Activated CD8-positive, alpha-beta memory T cell treated with anti-CD3 and anti-CD28 coated beads for 24 hours (primary cell): ENCODE measurements around the gene DUOX2.
"Not testable (repeated sequence)": the region's sequence is repeated elsewhere in the genome, so short reads cannot be mapped to it uniquely, and the experiment has no call there.

Source experiments
- DNase-seq: peaks from one replicate; pipeline ENCODE4 v3.0.0-alpha.2; 2020

DUOX2 gene

DNA sequence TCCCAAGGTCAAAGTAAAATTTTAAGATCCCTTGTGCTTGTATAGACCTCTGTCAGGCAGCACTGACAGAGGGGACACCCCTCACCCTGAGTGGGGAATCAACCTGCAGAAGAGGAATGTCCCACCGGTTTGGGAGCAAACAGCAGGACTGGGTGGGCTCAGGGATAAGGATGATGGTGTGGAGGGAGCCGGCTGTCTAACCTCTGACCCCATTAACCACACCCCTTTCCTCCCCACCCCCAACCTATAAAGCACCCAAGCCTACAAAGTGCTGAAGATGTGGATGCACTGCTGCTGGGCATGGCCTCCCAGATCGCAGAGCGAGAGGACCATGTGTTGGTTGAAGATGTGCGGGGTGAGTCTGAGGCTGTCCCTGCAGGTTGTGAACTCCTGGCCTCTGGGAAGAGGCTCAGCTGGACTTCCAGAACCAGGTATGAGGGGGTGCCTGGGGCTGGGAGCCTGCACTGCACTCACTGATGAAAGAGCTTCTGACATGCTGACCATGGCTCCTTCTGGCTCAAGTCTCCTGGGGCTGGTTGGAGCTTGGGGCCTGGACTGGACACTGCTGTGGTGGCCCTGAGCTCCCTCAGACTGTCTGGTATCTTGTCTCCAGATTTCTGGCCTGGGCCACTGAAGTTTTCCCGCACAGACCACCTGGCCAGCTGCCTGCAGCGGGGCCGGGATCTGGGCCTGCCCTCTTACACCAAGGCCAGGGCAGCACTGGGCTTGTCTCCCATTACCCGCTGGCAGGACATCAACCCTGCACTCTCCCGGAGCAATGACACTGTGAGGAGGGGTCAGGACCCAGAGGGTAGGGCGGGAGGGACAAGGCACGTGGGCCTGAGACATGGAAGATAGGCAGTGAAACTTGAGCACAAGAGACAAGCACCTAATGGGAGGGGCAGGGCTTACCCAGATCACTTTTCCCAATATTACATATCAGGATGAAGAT, 25.1 kb upstream of the DUOX2 start:
- no peak for DNase-seq

DNA sequence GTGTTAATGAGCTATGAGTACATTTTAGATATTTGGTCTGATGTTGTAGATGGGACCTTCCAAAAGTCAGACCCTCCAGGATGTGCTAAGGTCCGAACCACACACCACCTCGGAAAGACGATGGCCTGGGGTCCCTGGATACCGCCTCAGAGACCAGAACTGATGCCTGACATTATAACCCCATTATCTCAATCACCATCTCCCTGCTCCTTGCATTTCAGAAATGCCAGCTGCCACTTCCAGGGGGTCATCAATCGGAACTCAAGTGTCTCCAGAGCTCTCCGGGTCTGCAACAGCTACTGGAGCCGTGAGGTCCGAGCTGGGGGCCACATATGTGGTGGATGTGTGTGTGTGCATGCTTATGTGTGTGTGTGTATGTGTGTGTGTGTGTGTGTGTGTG, 23.7 kb upstream of the DUOX2 start:
- no peak for DNase-seq

DNA sequence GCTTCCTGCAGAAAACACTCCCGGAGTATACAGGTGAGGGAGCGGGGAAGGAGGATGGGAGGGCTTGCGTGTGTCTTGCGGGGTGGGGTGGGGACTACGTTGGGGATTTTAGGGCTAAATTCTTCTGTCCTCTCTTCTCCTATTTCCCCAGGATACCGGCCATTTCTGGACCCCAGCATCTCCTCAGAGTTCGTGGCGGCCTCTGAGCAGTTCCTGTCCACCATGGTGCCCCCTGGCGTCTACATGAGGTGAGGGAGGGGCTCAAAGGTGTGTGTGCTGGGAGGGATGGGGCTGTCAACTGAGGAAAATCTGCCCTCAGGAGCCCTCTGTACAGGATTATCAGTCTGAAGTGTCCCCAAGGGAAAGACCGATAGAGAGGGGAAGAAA, 22.4 kb upstream of the DUOX2 start:
- no peak for DNase-seq

DNA sequence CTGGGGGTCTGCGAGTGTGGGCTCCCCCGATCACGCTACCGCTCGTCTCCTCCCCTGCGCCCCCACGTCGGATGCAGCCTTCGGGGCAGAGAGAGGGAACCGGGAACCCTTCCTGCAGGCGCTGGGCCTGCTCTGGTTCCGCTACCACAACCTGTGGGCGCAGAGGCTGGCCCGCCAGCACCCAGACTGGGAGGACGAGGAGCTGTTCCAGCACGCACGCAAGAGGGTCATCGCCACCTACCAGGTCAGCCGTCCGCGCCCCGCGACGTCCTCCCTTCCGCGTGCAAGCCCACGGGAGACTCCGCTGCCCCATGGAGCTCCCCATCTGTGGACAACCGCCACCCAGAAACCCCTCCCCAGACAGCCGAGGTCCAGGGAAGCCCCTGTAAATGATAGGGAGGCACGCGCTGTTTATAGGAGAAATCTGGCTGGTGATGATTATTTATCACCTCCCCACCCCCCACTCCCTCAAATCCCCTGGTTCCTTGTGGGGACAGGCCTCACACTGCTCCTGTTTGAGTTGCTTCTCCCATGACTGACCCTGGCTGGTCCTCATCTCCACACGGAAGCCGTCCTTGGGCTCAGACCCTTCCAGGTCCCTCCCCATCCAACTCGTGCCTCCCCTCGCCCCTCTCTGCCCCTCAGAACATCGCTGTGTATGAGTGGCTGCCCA, 21.9 kb upstream of the DUOX2 start:
- DNase-seq, result not testable (repeated sequence)

DNA sequence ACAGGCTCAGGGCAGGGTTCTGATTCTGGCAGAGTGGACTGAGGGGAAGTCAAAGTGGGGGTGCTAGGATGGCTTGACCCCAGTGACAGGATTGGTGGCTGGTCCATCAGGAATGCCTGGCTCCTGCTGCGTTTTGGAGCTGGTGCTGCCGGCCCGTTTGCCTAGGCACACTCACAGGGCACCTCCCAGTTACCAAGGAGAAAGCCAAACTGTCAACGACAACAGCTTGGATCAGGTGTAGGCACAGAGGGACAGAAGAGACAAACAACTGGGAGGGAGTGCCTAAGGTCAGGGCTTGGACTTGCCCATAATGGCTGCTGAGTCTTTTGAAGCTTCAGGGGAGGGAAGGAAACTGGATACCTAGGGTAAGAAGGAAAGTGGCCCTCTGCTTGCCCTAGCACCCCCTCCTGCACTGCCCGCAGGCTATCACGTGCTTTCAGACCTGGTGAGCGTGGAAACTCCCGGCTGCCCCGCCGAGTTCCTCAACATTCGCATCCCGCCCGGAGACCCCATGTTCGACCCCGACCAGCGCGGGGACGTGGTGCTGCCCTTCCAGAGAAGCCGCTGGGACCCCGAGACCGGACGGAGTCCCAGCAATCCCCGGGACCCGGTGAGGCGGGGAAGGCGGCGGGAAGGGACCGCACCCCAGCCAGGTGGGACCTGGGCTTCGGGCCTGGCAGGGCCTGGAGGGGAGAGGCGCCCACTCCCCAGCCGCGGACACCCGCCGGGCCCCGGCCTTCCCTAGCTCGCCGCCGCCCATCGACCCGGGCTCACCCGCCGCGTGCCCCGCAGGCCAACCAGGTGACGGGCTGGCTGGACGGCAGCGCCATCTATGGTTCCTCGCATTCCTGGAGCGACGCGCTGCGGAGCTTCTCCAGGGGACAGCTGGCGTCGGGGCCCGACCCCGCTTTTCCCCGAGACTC, 21.0 kb upstream of the DUOX2 start:
- DNase-seq, result no peak

DNA sequence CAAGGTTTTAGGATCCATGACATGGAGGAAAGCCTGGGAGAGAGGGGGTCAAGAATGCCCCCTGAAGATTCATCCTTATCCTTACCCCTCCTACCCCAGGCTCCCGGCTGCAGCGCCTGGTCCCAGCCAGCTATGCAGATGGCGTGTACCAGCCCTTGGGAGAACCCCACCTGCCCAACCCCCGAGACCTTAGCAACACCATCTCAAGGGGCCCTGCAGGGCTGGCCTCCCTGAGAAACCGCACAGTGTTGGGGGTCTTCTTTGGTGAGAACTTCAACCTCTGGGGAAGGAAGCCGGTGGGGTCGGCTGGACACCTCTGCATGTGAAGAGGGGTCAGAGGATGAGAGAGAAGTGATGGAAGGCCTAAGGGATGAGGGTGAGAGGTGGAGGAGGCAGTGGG, 20.1 kb upstream of the DUOX2 start:
- DNase-seq, result no peak

DNA sequence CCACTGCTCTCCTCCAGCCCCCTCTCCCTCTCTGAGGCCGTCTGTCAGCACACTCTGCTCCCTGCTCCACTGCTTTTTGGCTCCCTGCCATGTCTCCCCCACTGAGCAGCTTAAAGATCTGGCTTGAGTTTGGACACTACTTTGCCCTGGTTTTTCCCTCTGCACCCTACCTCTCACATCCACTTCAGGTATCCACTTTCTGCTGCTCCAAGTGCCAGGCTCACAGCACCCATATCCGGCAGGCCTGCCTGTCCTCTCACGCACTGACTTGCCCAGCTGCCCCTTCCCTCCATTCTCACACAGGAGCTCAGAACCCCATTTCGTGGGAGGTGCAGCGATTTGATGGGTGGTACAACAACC, 19.6 kb upstream of the DUOX2 start:
- DNase-seq, result no peak

DNA sequence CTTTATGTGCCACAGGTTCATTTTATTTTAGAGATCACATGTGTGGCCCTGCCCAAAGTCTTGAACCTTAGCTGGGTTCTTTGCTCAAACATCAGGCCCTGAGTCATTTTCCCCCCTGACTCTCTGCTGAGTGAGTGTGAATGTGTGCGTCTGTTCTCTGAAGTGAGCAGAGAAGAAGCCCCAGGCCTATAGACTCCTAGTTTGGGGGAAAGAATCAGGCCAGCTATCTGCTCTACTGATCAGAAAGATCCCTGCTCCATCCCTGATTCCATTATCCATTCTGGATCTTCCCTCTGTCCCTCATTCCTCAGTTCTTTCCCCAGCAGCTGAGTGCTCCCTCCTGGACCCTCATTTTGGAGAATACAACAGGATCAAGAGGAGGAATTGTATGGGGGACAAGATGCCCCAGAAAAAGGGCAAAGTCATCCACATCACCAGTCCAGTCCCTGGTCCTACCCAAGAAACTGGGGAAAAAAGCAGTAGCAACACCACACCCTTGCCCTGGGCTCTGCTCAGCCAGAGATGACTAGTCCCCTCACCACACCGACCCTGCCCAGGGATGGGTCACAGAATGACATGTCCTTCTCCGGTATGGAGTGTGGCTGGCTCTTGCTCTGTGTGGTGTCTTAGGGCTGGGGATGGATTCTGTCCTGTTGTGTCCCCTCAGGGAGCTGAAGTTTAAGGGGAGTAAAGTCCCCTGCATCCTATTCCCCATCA, 19.0 kb upstream of the DUOX2 start:
- DNase-seq, result no peak

DNA sequence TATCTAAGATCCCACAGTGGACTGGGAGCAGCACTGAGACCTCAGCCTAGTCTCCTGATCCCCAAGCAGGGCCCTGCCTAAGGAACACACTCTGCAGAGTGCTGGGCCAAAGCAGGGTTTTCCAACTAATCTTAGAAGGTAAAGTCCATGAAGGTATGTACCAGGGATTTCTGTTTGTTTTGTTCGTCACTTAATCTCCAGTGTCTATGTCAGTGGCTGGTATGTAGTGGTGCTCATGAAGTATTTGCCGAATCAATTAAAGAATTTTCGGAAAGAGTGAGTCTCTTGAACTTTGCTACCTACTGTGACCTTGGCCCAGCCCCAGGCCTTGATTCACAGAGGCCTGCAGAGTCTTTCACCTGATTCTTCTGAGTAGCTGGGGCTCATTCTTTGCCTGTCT, 17.5 kb upstream of the DUOX2 start:
- no peak for DNase-seq

DNA sequence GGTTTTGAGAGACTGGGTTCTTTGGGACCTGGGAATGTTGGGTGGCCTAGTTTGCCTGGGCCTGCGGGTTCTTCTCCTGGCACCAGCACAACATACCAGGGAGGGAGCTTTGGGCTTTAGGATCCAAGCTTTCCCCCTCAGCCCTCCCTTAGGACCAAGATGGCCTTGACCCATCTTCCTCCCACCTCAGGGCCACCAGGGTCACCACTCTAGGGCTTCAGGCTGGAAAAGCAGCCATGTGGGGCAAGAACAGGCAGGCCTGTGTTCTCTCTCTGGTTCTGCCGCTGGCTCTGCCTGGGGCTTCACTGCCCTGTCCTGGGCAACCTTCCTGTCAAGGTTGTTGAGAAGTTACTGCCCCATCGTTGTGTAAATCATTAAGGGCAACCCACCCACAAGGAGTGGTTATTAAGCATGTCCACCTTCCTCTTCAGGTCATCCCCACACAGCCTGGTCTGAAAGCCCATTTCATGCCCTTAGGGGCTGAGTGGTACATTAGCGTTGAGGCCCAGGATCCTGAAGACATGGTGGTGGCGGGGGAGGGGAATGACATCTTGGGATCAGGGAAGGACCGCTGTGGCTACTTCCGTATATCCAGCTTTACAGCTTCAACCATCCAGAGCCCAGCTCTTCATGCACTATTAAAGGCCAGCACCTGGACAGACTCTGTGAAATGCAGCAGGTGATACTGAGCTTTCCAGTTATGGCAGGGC, 16.5 kb upstream of the DUOX2 start:
- DNase-seq, result no peak

DNA sequence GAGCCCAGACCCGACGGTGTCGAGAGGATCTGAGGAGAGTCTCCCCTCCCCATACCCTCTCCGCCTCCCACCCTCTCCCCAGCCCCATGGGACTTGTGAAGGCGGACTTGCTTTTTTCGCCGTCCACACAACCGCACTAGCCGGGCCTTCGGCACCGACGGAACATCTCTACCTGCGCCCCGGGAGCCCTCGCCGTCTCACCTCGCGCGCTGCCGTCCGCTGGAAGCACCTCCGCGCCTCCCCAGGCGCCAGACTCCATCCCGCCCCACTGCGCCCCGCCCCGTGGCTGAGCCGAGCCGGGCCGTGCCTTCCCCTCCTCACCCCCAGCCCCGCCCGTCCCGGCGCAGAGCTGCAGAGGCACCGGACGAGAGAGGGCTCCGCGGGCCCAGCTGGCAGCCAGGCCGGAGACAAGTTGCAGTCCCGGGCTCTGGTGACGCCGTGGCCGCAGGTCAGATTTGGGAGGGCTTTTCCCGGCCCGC, 15.7 kb upstream of the DUOX2 start, which contains the start of the genes DUOX1 and DUOXA1:
Gene DUOX1, plus strand, starts transcription at position 344 of the 479 bp plus-strand sequence. CDS start 1,973 bp downstream, outside the sequence.
Gene DUOXA1, minus strand, starts transcription at position 229 of the 479 bp plus-strand sequence. CDS start 6,865 bp downstream, outside the sequence.
- no peak for DNase-seq

DNA sequence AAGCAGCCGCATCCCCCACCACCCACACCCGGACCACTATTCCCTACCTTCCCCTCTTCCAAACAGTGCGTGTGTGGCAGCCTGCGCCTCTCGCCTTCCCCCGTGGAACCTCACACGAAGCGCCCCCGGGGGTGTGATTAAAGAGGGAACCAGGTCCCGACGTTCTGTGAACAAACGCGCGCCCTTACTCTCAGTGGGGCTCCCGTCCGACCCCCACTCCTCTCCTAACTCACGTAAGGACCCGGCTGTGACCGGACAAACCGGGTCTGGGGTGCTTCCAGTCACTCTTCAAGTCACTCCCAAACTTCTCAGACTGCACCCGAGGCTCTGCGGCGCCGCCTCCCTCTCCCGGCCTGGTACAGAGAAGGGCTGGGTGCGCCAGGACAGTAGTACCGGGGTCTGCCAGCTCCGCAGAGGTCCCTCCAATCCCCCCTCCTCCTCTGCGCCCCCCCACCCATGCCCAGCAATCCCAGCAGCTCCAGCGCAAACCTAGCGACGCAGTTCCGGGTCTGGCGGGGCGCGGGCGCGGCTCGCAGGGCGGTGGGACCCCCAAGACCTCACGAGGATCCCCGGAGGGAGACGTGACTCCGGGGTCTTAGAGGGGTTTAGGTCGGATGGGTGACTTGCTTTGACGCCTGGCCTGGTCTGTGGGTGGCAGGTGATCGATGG, 15.1 kb upstream of the DUOX2 start:
- no peak for DNase-seq

DNA sequence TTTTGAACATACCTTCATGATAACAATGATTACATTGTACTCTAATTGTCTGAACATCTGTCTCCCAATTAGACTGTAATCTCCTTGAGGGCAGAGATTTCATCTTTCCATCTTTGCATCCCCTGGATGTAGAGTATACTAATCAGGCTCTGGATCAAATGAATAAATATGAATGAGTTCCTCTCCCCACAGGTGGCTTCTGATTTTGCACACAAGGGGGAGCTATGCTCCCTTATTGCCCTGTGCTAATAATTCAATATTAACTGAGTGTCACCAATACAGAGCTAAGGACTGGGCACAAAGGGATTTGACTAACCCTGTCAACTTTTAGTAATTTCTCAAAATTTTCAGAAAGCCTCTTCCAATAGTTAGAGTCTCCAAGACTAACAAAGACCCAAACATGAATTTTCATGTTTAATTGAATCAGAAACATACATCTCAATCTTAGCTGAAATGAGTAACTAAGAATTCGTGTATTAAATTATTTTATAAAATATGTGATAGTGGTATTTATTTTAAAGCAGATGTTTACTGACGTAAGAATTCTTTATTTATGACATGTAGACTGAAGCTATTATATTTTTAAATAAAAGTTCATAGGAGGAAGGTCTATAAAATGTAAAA, 12.7 kb upstream of the DUOX2 start:
- DNase-seq, result no peak

DNA sequence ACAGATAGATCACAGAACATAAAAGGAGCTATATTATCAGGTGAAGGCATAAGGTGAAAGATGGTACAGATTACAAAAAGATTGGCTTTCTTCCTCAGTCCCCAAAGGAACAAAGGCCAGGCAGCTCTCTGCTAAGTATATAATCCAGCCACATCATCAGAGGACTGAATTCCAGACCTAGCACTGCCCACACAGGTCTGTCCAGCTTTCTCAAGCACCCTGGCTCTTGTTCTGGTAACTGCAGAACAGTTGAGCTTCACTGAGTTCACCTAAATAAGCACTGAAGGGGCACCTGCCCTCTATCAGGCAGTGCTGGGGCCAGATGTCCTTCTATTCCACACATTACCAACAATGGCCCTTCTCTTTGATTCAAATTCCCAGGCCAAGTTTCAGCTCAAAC, 9.4 kb upstream of the DUOX2 start:
- no peak for DNase-seq

DNA sequence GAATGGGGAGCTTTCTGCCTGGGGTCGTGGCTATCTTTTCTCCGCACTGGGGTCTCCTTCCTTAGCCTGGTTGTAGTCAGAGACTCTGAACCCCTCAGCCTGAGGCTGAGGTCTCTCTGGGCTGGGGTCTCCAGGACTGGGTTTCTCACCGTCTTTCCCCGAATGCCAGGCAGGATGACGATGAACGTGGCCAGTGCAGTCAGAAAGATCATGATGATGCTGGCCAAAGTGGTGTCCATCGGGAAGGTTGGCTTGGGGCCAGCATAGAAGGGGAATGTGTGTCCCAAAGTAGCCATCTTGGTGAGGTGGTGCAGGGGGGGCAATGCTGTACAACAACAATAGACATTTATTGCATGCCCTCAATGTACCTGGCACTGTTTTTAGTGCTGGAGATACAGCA, 8.7 kb upstream of the DUOX2 start:
- DNase-seq, result no peak

DNA sequence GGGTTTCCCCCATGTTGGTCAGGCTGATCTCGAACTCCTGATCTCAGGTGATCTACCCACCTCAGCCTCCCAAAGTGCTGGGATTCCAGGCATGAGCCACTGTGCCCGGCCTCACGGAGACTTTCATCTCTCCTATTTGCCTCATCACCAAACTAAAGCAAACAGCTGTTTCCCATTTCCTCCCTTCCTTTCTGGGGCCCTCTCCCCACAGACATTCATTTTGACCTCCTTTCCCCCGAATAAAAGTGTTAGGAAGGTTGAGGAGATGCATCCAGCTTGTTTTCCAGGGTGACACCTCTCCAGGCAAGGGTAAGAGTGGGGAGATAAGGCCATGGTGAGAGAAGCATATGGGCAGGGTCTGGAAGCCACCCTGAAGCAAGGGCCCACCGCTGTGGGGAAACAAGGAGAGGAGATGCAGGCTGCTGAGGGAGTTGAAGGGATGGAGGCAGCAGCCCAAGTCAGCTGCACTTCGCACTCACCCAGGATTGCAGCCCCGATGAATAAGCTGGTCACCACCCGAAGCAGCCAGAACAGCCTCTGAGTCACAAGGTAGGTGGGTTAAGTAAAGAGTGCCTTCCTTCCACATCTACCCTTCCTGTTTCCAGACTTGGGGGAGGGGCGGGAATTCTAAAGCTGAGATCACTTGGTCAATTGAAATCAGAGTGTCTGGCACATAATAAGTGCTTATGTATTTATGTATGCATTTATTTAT, 7.9 kb upstream of the DUOX2 start:
- DNase-seq, result no peak

DNA sequence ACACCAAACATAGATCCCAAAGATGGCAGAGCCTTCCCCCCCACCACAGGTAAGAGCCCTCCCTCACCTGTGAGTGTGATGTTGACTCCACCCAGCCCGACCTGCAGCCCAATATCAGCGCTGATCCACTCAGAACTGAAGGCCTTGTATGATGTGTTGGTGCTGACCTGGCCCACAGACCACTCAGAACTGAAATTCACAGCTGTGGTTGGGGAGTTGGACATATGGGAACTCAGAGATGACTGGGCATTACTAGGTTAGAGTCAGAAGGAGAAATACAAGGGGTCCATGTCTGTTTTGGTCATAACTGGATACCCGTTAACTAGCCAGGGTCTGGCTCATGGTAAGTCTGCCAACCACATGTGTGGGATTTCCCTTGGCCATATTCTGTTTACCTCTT, 7.0 kb upstream of the DUOX2 start:
- no peak for DNase-seq

DNA sequence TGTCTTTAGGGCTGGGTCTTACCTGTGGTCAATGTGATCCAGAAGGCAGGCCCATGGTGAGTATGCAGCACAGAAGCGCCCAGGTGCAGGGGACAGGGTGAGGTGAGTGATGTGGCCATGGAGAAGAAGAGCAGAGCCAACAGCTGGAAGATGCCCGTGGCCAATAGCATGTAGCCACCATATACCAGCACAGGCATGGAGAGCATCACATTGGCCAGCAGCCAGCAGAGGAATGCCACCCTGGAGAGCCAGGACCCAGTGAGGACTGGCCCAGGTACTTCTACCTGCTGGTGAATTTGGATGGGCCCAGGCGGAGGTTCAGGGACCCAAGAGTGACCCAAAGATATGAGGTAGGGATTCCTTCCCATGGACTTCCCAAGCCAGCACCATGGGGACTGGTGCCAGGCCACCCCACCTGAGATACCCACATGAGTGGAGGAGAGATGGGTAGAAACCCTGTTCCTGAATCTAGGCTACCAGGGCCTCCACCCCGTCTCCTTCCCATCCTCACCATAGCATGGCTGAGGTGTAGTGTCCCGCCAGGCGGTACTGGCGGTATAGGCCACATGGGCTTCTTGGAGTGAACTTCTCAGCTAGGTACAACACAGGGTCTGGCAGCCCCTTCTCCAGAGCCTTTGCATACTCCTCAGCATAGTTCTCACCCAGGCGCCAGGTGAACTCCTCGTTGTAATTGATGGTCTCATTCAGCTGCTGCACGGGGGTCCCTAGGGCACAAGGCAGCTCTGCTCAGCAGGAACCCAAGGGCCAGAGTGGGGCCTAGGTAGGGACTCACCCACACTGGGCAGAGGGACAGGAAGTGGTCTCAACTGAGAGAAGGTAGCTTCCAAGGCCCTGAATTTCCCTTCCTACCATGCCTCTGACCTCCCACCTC, 6.4 kb upstream of the DUOX2 start:
- DNase-seq, result no peak

DNA sequence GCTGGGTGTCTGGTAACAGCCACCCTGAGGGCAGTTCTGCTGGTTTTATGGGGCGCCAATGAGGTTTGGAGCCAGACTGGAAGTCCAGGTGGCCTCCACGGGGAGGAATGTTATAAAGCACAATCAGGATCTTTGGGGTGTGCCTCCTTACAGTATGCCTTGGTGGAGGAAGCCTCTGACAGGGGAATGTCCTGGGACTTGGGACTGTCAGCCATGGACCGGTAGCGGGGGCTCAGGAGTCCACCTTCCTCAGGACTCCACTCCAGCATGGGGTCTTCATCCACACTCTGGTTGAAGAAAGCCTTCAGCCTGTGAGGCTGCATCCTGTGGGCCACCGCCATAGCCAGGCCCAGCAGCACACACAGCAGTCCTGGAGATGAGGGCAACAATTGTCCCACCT, 5.0 kb upstream of the DUOX2 start:
- DNase-seq, result no peak
